ENCODE measurements around the gene SPAG16. TPM values are rescaled to one million over a fixed set of nuclear protein-coding genes. Genes with fewer than 3 reads are reported as not detected.
A peak's percentile ranks its signal among the peaks of the same experiment; 100 is the strongest.

The SPAG16 gene
- total RNA-seq, 1 experiment from 2014 or later: 17.2 TPM

GRCh38 chr2:214019229-214019972, 735.1 kb downstream of the SPAG16 start:
- DNase-seq (peak; percentile 95), ATAC-seq (peak; percentile 97)
- Histone ChIP-seq H3K79me2 (ENCODE audit: low read length) (no peaks in the 10 kb centered on the region), H3K27me3 (ENCODE audit: low read length) (no peaks in the 10 kb centered on the region), H3K4me3 (ENCODE audit: low read length) (no peak overlapping the region), H2AFZ (ENCODE audit: low read length) (no peak overlapping the region), H3K36me3 (ENCODE audit: low read depth, low read length) (no peaks in the 10 kb centered on the region), H3K9ac (ENCODE audit: low read length) (no peak overlapping the region), H3K4me2 (ENCODE audit: low read length) (peak overlapping the region; percentile 48), H3K27ac (ENCODE audit: low read length) (peak overlapping the region; percentile 72), H3K9me3 (ENCODE audit: low read length) (no peaks in the 10 kb centered on the region), H4K20me1 (ENCODE audit: low read length) (no peaks in the 10 kb centered on the region), H3K9me2 (replicated peaks; ENCODE audit: low read length) (no peaks in the 10 kb centered on the region), H3F3A (ENCODE audit: low read length, unreplicated experiment) (peaks cover 12% of the 10 kb centered on the region), H3K4me1 (ENCODE audit: insufficient read depth, low read length) (peaks cover 23% of the 10 kb centered on the region)
- CTCF ChIA-PET: interaction anchor here (0.6 kb wide), 1 partner anchor 173 kb away, joined by 6 read pairs; no protein-coding TSS in a partner anchor
- no TSS peak for BruUV-seq (replicated peaks)
- POLR2A ChIA-PET (ENCODE audit: unreplicated experiment): interaction anchor here (0.7 kb wide), 1 partner anchor 1383 kb away, joined by 9 read pairs; no protein-coding TSS in a partner anchor
- TF ChIP-seq CTCF (conservative IDR thresholded peaks at IDR 0.05; ENCODE audit: low read depth, low read length): no peak
- TF ChIP-seq EZH2phosphoT487 (IDR thresholded peaks at IDR 0.05; ENCODE audit: borderline replicate concordance, low read length): no peak
- no peak for TF ChIP-seq EZH2 (IDR thresholded peaks at IDR 0.05; ENCODE audit: low read length, unreplicated experiment)
- intact Hi-C loops (cut with micrococcal nuclease): loop anchor here (1.0 to 2.0 kb wide), 2 partner anchors 24 to 49 kb away; no protein-coding TSS in a partner anchor

GRCh38 chr2:214019973-214020345, 735.7 kb downstream of the SPAG16 start:
- TF ChIP-seq CTCF (conservative IDR thresholded peaks at IDR 0.05; ENCODE audit: low read depth, low read length): no peak
- TF ChIP-seq EZH2phosphoT487 (IDR thresholded peaks at IDR 0.05; ENCODE audit: borderline replicate concordance, low read length): no peak
- TF ChIP-seq EZH2 (IDR thresholded peaks at IDR 0.05; ENCODE audit: low read length, unreplicated experiment): no peak
- Histone ChIP-seq H3K9ac (ENCODE audit: low read length) (no peak overlapping the region), H3K9me3 (ENCODE audit: low read length) (no peaks in the 10 kb centered on the region), H3K4me2 (ENCODE audit: low read length) (no peak overlapping the region), H3K79me2 (ENCODE audit: low read length) (no peaks in the 10 kb centered on the region), H3K4me1 (ENCODE audit: insufficient read depth, low read length) (peaks cover 23% of the 10 kb centered on the region), H3K36me3 (ENCODE audit: low read depth, low read length) (no peaks in the 10 kb centered on the region), H3F3A (ENCODE audit: low read length, unreplicated experiment) (peaks cover 12% of the 10 kb centered on the region), H2AFZ (ENCODE audit: low read length) (no peak overlapping the region), H4K20me1 (ENCODE audit: low read length) (no peaks in the 10 kb centered on the region), H3K9me2 (replicated peaks; ENCODE audit: low read length) (no peaks in the 10 kb centered on the region), H3K27ac (ENCODE audit: low read length) (0 out of 2 replicates have a peak overlapping the region, but pooled peaks have one; percentile 72), H3K4me3 (ENCODE audit: low read length) (no peak overlapping the region), H3K27me3 (ENCODE audit: low read length) (no peaks in the 10 kb centered on the region)
- DNase-seq (no peak), ATAC-seq (no peak)
- ChIA-PET CTCF (no interaction called here), POLR2A (ENCODE audit: unreplicated experiment) (no interaction called here)
- BruUV-seq (replicated peaks): no TSS peak
- intact Hi-C loops (cut with micrococcal nuclease): loop anchor here (1.0 to 2.0 kb wide), 2 partner anchors 25 to 49 kb away; no protein-coding TSS in a partner anchor

- H3K9ac ChIP-seq (ENCODE audit: low read length): no peak overlapping the region
- no peak overlapping the region for H3K4me2 ChIP-seq (ENCODE audit: low read length)
- ATAC-seq (no peak), DNase-seq (no peak)
- no peaks in the 10 kb centered on the region for H3F3A ChIP-seq (ENCODE audit: low read length, unreplicated experiment)
- no peaks in the 10 kb centered on the region for H3K9me2 ChIP-seq (replicated peaks; ENCODE audit: low read length)
- no peak overlapping the region for H3K4me3 ChIP-seq (ENCODE audit: low read length)
- intact Hi-C loops (cut with micrococcal nuclease): no loop called here
- H3K27me3 ChIP-seq (ENCODE audit: low read length): no peaks in the 10 kb centered on the region
- POLR2A ChIA-PET (ENCODE audit: unreplicated experiment): no interaction called here
- H3K36me3 ChIP-seq (ENCODE audit: low read depth, low read length): no peaks in the 10 kb centered on the region
- TF ChIP-seq EZH2phosphoT487 (IDR thresholded peaks at IDR 0.05; ENCODE audit: borderline replicate concordance, low read length) (no peak), EZH2 (IDR thresholded peaks at IDR 0.05; ENCODE audit: low read length, unreplicated experiment) (no peak), CTCF (conservative IDR thresholded peaks at IDR 0.05; ENCODE audit: low read depth, low read length) (no peak)
- CTCF ChIA-PET: no interaction called here
- no peaks in the 10 kb centered on the region for H3K9me3 ChIP-seq (ENCODE audit: low read length)
- H3K27ac ChIP-seq (ENCODE audit: low read length): no peak overlapping the region
- H2AFZ ChIP-seq (ENCODE audit: low read length): no peak overlapping the region
- H4K20me1 ChIP-seq (ENCODE audit: low read length): no peaks in the 10 kb centered on the region
- no peaks in the 10 kb centered on the region for H3K79me2 ChIP-seq (ENCODE audit: low read length)
- no peaks in the 10 kb centered on the region for H3K4me1 ChIP-seq (ENCODE audit: insufficient read depth, low read length)
- no TSS peak for BruUV-seq (replicated peaks)
Observed at GRCh38 chr2:214029190-214029589, 744.9 kb downstream of the SPAG16 start.
